ENCODE results near the gene HASPIN.

The HASPIN gene

GRCh38 chr17:3723556-3724377, at the start of gene HASPIN:
Gene HASPIN, plus strand, starts transcription at chr17:3723903. Its CDS starts 33 bp downstream, at chr17:3723936.
- DNase-seq (ENCODE audit: low spot score): peak; percentile 100

GRCh38 chr17:3675886-3676285, 47.8 kb upstream of the HASPIN start:
- DNase-seq (ENCODE audit: low spot score): no peak

DNA sequence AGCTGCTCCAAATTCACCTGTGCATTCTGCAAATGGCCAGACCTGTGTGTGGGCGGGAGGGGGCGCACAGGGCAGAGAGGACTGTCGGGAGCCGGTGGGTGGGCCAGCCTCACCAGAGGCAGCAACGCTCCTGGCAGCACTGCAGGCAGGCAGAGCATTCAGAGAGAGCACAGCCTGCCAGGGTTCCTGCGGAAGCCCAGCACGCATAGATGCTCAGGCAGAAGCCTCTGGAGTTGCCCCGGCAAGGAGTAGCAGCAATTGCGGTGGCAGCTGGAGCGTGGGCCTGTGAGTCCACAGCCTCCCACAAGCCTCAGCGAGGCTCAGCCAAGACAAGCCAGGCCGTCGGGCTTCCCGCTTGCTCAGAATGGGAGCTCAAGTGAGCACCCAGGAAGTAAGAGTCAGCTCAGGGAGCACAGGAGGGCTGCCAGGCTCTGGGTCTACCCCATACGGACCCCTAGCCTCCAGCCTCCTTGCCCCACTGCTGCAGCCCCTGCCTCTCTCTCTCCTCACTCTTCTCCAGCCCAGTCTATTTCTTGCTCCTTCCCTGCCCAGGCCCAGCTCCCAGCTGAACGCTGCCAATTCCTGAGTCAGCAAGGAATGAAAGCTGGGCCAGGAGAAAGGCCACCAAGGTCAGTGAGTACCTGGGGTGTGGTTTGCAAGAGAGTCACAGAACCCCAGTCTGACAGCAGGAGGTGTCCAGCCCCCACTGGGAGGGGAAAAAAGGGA, 45.4 kb upstream of the HASPIN start:
- DNase-seq (ENCODE audit: low spot score): peak; percentile 78

DNA sequence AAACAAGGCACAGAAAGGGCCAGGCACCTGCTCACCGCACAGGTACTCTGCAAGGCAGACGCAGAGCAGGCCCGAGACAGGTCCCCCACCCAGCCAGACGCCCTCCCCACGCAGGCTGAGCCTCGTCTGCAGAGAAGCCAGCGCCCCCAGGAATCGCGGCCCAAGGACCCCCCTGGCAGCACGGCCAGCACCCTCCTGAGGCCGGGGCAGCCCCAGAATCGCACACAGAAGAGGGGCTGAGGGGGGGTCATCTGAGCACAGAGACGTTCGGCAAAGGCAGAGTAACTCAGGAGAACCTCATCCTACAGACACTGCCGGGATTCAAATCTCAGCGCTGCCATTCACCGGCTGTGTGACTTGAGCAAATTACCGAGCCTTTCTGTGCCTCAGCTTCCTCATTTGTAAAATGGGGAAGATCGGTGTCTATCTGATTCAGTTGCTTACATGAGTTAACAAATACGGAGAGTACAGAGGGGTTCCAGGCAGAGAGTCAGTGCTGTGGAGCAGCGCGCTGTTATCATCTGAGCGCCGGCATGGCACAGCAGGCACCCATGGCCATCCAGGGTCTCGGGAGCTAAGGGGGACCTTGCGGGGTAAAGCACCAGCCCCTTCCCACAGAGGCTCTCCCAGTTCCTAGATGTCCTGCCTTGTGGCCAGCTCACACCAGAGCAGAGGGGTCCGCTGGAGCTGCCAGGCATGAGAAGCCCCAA, 44.7 kb upstream of the HASPIN start:
- DNase-seq (ENCODE audit: low spot score): no peak

DNA sequence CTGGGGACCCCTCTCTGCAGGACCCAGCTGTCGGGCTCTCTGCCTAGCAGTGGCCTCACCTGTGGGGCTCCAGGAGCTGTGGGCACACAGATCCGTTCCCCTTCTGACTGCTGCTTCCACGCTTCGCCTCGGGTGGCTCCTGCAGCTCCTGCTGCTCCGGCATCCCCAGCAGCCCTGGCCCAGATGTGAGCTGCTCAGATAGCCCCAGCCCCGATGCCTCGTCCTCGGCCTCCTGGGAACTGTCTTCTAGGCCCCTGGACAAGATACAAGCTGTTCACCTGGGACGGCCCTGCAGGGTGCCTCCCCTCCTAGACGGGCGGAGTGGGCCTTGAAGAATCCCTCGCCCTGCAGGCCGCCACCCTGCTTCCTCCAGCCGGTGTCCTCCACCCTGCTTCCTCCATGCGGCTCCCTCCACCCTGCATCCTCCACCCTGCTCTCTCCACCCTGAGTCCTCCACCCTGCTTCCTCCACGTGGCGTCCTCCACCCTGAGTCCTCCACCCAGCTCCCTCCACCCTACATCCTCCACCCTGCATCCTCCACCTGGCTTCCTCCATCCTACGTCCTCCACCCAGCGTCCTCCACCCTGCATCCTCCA, 44.1 kb upstream of the HASPIN start:
- DNase-seq (ENCODE audit: low spot score): no peak

DNA sequence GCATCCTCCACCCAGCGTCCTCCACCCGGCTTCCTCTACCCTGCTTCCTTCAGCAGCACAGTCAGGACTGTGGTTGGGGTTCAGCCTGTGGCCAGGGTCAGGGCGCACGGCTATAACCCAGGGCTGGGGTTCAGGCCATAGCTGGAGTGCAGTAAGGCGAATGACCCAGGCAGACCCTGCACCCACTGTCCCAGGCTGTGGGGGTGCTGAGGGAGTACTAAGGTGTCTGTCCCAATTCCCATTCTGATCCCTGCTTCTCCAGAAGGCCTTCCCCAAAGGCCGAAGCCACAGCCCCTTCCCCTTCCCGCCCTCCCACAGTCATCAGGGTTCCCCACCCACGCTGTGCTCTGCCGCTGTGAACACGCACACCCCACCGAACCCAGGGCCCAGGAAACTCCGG, 42.6 kb upstream of the HASPIN start:
- DNase-seq (ENCODE audit: low spot score): no peak

GRCh38 chr17:3681565-3681964, 42.1 kb upstream of the HASPIN start:
- DNase-seq (ENCODE audit: low spot score): no peak

DNA sequence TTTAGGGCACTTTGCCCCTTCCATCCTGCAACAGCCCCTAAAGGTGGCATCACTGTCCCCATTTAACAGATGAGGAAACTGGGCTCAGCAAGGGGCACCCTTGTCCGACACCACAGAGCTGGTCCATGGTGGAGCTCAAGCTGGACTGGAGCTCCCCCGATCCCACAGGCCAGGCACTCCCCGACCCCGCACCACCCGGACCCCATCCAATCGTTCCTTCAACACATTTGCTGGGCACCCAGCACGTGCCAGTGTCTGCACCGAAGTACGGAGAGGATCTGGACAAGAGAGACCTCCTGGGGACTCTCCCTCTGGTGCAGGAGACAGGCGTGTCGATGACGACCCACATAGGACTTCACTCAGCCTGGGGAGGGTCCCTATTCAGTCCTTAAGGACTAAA, 41.7 kb upstream of the HASPIN start:
- no peak for DNase-seq (ENCODE audit: low spot score)

- DNase-seq (ENCODE audit: low spot score): peak; percentile 88
Observed at GRCh38 chr17:3683054-3683511, 40.6 kb upstream of the HASPIN start.

DNA sequence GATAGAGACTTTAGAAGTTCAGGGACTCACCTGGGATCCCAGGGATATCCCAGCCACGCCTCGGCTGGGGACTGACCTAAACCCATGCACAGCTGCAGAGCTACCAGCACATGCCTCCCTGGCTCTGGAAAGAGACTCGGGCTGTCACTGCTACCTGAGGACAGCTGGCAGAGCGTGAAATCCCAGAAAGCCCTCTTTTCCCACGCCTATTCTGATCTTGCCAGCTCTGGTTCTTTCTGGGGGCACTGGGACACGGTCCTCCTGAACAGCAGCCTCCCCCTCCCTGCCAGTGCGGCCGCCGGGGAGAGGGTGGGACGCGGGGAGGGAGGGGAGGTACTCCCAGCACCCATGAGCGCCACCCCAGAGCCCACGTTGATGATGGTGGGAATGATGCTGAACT, 38.5 kb upstream of the HASPIN start:
- no peak for DNase-seq (ENCODE audit: low spot score)

- peak; percentile 59 for DNase-seq (ENCODE audit: low spot score)
Observed at GRCh38 chr17:3688027-3688553, 35.6 kb upstream of the HASPIN start.

GRCh38 chr17:3688852-3689261, 34.8 kb upstream of the HASPIN start:
- no peak for DNase-seq (ENCODE audit: low spot score)

- DNase-seq (ENCODE audit: low spot score): no peak
Observed at GRCh38 chr17:3689262-3690093, 34.2 kb upstream of the HASPIN start.

DNA sequence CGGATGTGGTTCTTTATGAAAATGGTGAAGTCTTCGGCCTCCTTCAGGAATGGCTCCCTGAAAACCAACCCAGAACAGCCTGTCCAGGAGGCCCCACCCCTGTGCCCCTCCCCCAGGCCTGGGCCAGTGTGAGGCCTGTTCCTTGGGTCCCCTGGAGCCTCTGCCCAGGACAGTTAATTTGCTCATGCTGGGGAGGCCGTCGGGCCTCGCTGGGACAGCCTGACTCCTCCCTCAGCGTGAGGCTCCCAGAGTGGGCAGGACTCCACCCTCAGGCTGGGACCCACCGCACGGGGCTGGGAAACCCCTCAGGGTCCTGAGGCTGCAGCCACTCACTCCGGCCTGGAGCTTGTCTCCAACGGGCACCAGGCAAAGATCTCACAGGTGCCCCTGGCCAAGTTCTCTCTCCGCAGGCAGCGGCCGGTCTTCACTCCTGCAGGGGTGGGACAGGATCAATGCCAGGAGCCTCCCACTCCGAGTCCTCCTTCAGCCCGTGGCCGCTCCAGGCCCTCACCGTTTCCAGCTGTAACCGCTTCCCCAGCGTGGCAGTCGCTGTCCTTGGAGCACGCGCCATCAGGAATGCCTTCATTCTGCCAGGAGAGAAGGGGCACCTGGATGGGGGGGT, 33.5 kb upstream of the HASPIN start:
- no peak for DNase-seq (ENCODE audit: low spot score)

- peak; percentile 43 for DNase-seq (ENCODE audit: low spot score)
Observed at GRCh38 chr17:3691617-3692067, 32.1 kb upstream of the HASPIN start.

GRCh38 chr17:3692346-3692745, 31.4 kb upstream of the HASPIN start:
- DNase-seq (ENCODE audit: low spot score): no peak

- no peak for DNase-seq (ENCODE audit: low spot score)
Observed at GRCh38 chr17:3693141-3693540, 30.6 kb upstream of the HASPIN start.

DNA sequence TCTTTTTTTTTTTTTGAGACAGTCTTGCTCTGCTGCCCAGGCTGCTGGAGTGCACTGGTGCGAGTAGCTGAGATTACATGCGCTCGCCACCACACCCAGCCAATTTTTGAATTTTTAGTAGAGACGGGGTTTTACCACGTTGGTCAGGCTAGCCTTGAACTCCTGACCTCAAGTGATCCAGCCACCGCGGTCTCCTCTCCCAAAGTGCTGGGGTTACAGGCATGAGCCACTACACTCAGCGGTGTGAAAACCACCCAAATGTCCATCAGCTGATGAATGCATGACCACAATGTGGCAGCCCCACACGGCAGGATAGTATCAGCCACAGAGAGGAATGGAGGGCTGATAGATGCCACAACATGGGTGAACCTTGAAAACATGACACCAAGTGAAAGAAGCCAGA, 29.9 kb upstream of the HASPIN start:
- DNase-seq (ENCODE audit: low spot score): no peak

GRCh38 chr17:3695129-3695722, 28.5 kb upstream of the HASPIN start:
- no peak for DNase-seq (ENCODE audit: low spot score)

All from iPS-NIHi11 (cell line).